Inflammatory macrophage (primary cell): ENCODE measurements around the gene CCDC106.

ENCODE experiments used
- DNase-seq, 2 donors: peaks; one replicate each; pipeline ENCODE4 v3.0.0-alpha.2; 2020 to 2022

CCDC106 gene

DNA sequence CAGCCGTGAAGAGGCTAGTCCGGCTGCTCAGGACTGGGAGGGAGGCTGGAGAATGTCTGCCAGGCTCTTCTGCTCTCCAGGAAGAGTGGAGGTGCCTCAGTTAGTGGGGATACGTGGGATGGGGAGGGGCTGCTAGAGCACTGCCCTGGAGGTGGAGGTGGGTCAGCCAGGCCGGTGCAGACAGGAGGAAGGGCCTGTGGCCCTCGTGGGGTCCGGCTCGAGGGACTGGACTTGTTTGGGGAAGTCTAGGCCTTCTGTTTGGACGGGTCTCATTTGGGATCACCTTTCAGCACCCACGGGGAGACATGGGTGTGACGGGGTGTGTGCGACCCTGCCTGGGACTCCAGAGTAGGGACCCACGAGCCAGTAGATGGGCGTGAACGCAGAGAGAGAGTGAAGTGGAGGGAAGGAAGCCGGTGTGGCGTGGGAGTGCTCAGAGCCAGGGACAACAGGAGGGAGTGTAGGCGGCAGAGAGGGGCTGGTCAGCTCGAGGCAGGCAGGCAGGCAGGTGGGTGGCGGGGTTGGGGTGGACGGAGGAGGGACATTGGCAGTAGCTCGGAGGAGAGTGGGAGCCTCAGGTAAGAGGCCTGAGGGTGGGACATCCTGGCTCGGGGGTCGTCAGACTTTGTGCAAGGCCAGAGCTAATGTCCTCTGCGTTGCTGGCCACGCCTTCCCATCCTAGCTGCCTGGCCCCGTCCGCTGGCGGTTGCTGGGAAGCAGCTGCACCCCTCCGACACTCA, 38.5 kb downstream of the CCDC106 start:
- DNase-seq: no peak

DNA sequence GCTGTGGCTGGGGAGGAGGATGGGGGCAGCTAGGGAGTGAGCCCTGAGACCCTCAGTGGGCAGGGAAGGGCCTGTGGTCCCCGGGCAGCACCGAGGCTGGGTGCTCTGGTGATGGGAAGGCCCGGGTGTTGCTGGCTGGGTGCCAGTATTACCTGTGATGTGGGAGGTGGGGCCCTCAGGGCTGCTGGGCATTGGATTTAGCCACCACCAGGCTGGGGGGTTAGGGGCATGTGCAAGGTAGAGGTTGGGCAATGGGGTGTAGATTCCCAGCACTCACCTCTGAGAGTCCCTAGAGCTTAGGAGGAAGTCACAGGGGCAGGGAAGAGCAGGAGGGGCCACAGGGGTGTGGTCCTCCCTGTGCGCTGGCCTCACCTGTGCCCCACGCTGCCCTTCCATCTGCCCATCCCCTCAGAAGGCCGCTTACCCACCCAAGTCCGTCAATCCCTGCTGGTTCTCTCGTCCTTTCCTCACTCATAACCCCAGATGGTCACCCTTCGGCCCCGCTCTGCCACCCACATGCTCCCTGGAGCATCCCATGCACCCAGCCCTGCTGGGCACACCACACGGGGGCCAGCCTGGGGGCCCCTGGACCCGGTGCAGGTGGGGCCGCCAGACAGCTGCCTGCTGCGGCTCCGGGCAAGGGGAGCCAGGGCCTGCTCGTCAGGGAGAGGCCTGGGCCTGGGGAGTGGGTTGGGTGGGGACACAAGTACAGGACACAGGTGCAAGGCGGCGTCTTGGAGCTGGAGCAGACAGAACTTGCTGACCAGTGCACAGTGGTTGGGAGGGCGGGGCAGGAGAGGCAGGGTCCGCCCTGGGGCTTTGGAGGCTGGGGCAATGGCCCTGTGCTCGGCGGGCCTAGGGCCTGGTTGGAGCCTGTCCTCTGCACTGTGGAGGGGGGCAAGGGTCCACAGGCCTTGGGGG, 39.5 kb downstream of the CCDC106 start:
- DNase-seq: no peak

DNA sequence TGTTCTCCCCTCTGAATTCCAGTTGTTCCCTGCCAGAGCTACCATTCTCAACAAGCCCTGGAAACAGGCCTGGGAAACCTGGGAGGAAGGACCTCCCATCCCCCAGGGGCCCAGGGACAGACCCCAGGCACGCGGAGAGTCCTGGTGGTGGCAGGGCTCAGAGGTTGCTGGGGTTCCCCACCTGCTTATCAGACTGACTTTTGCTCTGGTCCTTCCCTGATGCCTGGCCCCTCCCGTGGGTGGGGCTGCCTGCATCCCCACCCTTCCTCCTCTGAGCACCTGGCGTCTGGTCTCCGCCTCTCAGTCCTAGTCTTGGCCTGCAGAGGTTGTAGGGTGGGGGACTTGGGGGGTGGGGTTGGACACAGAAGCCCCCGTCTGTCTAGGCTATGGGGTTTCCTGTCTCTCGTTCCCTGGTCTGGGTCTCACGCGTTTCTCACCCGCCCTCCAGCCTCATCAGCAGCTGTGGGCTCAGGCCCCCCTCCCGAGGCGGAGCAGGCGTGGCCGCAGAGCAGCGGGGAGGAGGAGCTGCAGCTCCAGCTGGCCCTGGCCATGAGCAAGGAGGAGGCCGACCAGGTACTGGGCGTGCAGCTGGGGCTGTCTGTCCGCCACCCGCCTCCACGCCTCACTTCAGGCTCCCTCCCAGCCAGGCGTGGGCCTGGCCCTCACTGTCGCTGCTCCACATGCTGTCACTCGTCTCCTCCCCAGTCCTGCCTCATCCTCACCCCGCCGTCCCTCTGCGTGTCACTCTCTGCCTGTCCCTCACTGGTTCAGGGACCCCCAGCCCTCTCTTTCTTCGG, 40.6 kb downstream of the CCDC106 start:
- DNase-seq: no peak

DNA sequence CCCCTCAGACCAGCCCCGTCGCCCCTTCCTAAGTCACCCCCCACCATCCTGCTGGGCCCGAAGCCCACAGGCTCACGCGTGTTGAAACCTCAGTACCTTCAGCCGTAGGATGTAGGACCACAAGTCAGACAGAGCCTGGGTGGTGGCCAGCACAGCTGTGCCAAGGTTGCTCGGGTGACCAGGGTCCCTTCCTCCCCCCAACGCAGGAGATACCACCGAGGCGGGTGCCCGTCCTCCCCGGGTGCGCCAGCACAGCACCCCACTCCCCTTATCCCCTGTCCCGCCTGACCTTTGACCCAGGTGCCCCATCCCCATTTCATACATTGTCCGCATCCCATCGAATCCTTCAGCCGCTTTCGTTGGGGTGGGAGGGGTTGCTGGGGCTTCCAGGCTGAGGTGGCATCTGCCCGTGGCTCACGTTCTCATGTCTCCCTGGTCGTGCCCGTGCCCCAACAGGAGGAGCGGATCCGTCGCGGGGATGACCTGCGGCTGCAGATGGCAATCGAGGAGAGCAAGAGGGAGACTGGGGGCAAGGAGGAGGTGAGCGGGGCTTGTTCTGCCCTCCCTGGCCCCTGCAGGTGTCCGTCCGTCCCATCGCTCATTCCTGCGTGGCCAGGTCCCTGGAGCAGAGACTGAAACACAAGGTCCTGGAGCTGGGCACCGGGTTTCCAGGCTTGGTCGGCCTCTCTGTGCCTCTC, 41.5 kb downstream of the CCDC106 start:
- DNase-seq: no peak

DNA sequence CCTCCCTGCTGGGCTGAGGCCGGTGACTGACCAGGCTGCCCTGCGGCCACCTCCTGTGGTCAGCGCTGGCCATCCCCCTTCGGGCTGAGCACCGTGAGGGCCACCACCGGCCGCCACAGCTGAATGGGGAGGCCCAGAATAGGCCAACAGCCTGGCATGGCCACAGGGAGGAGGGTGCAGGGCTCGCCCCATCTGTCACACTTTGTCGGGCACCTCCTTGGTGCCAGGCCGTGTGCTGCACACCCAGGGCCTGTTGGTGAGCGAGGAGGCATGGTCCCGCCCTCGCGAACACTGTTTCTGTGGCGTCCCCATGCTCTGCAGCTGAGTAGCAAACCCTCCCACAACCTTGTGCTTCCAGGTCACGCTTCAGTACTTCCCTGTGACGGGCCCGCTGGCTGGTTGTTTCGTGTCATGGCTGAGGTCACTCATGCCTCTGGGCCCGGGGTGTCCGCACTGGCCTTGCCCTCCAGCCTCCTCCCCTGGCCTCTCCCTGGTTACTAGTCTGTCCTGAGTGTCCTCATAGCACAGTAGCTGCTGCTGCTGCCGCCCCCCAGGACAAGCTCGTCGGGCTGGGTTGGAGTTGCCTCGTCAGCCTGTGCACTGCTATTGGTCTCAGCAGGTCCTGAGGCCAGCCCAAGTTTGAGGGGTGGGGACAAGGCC, 42.2 kb downstream of the CCDC106 start:
- DNase-seq: no peak

DNA sequence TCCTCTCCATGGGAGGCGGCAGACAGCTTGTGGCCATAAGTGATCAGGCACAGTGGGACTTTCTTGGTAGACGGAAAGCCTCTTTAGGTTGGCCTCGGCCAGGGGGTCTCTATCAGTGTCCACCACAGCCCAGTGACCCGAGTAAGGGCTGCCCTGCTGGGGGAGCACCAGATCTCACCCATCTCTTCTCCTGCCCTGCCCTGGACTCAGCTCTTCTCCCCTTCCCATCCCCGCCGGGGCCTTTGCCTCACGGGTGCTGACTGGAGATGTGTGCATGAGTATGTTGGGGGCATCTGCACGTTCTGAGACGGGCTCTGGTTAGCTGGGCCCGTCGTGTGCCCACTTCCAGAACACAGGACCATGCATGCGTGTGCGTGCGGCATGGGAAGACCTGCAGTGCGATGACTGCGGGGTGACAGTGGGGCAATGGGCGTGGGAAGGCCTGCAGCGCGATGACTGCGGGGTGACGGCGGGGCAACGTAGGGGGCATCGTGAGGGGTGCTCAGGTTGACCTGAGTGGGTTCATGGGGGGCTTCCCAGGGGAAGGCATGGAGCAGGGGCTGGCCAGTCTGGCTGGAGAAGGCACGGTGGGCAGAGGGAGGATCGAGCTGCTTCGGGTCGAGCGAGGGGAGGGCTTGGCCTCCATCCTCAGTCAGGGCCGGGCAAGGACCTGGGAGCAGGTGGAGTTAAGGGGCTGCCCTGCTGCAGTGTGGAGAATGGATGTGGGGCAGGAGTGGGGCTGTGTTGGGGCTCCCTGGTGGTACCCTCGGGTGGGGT, 42.9 kb downstream of the CCDC106 start:
- DNase-seq: no peak

DNA sequence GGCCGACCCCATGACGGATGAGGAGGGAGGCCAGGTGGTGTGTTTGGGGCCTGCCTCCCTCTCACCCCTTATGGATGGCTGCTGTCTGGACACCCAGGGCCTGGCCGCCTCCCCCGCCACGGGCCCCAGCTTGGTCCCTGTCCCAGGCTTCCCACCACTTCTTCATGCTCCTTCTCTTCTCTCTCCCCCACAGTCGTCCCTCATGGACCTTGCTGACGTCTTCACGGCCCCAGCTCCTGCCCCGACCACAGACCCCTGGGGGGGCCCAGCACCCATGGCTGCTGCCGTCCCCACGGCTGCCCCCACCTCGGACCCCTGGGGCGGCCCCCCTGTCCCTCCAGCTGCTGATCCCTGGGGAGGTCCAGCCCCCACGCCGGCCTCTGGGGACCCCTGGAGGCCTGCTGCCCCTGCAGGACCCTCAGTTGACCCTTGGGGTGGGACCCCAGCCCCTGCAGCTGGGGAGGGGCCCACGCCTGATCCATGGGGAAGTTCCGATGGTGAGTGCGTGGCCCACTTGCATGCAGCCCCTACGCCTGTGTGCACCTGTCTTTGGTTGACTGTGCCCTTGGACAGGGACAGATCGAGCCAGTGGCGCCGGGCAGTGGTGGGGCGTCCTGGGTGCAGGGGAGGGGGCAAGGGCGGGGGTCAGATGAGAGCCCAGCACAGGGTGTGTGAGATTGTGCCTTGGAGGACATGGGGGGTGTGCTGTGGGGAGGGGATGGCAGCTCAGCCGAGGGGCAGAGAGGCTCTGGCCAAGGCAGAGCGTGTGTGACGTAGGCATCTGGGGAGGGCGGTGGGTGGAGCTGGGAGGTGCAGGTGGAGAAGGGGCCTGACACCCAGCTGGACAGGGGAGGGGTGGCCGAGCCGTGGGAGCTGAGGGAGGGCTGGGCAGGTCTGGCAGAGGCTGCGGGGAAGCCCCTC, 43.8 kb downstream of the CCDC106 start:
- no peak for DNase-seq

DNA sequence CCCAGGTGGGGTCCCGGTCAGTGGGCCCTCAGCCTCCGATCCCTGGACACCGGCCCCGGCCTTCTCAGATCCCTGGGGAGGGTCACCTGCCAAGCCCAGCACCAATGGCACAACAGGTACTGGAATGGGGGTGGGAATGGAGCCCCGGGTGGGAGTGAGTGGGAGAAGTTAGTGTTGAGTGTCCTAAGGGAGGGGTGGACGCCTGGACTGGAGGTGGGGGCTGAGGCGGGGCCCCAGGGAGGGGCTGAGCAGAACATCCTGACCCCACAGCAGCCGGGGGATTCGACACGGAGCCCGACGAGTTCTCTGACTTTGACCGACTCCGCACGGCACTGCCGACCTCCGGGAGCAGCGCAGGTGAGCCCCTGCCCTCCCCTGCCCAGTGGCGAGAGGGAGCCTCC, 44.7 kb downstream of the CCDC106 start:
- no peak for DNase-seq

DNA sequence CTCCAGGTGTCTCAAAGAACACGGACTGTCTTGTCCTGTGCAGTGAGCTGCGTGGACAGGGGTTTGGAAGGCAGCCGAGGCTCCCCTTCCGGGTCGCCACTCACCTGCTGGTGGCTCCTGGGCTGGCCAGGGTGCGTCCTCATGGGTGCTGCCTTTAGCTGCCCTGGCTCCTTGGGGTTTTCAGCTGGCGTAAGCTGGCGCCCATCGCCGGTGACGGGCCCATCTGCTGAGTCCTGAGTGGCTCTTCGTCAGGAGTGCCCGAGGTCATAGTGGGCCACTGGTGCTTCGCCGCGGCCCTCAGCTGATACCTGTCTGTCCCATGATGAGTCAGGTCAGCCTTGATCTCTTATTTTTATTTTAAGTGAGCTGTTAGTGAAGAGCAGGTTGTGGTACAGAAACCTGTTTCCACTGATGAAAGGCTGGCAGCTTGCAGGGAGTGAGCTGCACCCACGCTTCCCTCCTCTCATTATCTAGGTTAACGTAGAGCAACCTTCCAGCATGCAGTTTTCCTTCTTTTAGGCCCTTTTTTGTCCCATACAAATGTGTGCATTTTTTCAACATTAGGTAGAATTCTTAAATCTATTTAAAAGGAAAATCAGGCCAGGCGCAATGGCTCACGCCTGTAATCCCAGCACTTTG, 45.4 kb downstream of the CCDC106 start:
- DNase-seq: no peak

DNA sequence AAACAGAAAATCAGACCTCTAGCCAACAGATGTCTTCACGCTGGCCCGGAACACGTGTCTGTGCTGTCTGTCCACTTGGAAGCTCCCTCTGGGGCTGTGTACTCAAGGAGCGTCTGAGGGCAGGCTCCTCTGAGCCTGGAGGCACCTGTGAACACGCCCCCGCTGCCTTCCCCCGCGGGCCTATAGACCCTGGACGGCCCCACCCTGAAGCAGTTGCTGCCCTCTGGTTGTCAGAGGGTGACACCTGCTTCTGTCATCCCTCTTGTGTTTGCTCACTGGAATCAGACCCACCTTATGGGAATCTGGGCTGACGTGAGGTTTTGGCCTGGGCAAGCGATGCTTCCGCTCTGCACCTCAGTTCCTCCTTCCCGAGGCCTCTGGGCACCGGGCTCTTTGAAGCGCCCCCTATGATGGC, 46.2 kb downstream of the CCDC106 start:
- DNase-seq: no peak

DNA sequence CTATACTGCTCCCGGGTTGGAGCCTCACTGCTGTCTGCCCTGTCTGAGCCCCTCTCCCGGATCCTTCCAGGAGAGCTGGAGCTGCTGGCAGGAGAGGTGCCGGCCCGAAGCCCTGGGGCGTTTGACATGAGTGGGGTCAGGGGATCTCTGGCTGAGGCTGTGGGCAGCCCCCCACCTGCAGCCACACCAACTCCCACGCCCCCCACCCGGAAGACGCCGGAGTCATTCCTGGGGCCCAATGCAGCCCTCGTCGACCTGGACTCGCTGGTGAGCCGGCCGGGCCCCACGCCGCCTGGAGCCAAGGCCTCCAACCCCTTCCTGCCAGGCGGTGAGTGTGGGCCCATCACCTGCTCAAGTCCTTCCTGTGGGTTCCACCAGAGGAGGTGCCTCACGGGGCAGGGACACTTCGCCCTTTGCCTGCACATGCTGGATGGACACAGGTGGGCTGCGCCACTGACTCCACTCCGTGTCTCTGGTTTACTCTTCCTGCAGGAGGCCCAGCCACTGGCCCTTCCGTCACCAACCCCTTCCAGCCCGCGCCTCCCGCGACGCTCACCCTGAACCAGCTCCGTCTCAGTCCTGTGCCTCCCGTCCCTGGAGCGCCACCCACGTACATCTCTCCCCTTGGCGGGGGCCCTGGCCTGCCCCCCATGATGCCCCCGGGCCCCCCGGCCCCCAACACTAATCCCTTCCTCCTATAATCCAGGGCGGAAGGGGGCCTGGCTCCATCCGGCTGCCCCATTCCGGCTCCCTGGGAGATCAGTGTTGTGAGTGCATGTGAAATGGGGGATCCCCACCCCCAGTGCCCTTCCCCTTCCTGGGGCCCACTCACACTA, 46.9 kb downstream of the CCDC106 start:
- DNase-seq: no peak

DNA sequence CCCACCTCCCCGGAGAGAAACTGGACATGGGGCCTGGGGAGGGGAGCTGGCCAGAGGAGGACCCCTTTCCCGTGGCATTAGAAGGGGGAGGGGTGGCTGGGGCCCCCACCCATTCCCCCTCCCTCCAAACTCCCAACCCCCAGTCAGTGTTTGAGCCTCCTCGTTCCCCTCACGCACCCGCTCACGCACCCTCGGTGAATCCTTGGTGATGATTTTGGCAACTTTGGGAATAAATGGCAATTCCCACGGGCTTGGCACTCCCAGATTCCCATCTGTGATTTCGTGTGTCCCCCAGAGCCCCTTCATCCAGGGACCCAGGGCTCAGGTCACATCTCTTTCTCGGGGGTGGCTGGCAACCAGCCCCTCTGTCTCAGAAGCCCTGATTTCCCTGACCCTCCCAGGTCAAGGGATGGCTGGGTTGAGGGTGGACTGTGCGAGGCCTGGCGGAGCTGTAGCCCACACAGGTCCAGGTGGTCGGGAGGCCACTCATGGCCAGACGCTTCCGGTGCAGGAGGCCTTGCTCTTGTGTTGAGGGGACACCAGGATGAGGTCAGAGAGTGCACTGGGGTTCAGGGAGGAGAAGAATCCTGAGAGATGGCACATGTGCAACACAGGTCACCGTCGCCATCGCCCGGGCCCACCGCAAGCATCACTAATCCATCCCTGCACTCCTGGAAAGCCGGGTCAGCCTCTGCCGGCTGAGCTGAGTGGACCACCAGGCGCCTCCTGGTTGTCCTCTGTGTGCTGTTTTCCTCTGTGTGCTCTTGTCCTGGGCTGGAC, 47.7 kb downstream of the CCDC106 start:
- DNase-seq: no peak

DNA sequence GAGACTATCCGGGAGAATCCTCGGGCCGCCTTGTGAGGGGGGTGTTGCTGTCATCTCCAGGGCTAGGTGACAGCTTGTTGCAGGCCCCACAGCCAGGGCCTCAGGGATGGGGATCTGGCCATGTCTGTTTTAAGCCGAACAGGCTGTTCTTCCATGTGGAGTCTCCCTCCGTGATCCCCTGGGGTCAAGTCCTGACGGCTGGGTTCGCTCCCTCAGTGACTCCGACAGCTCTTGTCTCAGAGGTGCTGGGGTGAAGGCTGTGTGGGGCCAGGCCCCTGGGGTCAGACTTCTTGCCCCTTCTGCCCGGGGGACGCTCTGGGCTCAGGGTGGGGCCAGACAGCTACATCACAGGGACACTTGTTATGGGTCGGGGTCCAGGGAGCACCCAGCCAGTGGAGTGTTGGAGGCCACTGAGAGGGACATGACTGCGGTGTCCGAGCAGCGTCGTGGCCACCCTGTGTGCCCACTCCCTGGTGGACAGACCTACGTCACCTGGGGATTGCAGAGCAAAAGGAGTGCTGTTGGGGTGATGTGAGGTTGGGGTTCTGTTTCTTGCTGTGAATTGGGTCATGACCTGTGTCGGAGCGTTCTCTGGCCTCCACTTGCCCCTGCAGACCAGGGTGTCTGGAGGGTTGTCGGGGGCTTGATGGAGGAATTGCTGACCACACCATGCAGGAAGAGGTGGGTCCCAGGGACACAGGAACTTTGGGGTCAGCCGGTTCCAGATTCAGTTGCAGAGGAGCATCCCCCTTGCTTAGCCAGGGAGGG, 48.5 kb downstream of the CCDC106 start:
- no peak for DNase-seq

DNA sequence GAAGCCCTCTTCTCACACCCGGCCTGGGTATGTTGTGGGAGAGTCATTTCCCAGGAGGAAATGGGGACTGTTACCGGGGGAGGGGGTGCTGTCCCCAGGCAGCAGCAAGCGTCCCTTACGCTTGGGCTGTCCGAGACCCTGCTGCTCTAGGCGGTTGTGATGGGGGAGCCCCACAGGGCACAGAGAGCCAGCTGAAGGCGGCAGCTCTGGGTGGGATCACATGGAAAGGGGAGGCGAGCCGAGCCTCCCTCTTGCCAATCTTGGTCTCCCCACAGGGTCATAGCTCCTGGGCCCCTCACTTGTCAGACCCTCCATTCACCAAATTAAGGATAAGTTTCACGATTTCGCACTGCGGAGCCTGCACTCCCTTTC, 49.0 kb downstream of the CCDC106 start:
- DNase-seq: no peak

DNA sequence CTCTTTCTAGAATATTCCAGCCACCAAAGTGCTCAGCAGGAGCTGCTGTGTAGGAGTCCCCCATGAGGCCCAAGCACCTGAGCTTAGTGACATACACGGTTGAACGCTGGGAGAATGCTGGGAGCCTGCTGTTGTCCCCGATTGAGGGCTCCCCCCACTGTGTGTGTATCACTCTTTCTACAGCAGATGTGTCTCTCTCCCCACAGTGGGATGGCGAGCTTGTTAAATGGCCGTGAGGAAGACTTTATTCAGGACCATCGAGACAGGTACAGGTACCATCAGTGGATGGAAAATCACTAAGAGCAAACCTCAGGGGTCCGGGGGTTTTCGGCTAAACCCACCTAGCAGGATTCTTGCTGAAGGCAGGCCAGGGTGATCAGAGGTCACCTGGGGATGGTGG, 49.7 kb downstream of the CCDC106 start:
- no peak for DNase-seq

DNA sequence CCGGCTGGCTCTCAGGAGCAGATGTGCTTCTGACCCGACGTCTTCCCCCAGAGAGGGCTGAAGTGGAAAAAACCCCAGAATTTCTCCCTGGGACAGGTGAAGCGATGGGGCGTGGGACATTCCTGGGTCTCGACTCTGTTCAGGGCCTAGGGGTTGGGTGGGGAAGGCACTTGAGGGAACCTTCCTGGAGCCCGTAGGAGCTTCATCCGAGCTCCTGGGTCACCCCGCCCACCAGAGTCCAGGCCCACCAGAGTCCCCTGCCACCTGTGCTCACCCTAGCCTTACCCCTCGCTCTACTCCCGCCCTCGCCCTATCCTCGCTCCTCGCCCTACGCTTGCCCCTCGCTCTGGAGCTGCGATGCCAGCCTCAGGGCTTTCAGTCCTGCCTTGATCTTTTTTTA, 50.2 kb downstream of the CCDC106 start:
- no peak for DNase-seq

DNA sequence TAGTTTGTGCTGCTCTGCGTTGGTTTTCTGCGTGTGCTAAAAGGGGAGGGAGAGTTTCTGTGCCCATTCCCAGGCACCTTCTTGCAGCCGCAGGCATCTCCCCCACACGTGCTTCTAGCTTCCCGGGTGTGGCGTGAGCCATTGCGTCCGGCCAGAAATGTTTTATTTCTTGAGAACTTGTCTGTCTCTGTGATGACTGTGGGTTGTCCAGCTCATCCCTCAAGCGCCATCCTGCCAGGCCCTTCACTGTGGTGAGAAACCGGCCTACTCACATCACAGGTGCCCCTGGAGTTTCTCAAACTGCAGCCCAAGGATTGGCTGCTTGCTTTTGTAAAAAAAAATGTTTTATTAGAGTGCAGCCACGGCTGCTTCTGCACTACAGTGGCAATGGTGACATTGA, 51.2 kb downstream of the CCDC106 start:
- no peak for DNase-seq
